NCI-H524 (cell line): Measurements from ENCODE around the gene FOXP4.

Experiments used
- DNase-seq, 2 experiments: peaks; one replicate each; lab custom pipeline; 2025; lab: John Stamatoyannopoulos, UW

Gene FOXP4

DNA sequence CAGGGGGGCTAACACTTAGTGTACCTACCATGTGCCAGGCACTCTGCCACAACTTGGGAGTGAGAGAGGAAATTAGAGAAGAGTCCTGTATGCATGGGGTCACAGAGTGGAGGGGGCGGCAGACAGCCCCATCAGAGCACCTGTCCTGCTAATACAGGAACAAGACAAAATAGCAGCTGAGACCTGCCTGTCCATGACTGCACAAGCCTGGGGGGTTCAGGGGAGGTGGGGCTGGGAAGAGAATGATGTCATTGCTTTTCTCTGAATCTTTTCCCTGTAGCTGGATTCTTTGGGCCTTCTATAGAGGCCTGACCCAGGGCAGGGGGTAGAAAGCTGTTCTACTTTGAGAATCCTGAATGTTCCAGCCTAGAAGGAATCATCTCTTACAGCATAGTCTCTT lies 37.4 kb downstream of the FOXP4 start:
- DNase-seq: no peak

DNA sequence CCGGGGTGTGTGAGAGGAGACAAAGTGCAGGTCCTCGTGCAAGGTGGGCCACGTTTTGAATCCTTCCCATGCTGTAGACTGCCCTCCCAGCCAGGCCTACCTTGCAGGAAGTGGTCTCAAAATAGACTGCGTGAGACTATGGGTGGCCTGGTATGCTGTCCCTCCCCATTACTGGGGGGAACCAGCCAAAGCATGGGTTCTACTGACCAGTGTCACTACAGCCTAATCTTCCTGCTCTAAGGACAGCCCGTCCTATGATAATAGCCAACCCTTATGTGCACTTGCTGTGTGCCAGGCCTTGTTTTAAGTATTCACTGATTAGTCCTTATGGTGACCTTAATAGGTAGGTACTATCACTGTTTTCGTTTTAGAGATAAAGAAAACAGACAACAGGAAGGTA lies 38.0 kb downstream of the FOXP4 start:
- DNase-seq: no peak

DNA sequence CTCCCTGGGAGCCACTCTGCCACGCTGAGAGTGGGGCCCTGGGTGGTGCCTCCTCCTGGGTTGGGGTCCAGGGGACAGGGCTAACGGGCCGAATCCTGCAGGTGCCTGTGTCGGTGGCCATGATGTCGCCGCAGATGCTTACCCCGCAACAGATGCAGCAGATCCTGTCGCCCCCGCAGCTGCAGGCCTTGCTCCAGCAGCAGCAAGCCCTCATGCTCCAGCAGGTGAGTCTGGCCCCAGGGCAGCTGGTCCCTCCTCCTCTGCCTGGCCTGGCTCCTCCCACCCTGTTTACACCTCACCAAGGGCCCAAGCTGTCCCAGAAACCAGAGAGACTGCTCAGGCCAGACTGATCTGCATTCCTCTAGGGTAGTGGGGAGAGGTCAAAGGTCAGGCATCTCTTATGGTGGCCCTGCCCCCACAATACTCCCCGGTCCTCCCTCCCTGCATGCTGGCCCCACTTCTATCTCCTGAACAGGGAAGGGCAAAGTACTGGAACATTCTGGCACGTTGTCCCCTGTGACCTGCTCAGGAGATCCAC lies 38.6 kb downstream of the FOXP4 start:
- peak in 1 of 2 experiments; percentile 39 for DNase-seq

DNA sequence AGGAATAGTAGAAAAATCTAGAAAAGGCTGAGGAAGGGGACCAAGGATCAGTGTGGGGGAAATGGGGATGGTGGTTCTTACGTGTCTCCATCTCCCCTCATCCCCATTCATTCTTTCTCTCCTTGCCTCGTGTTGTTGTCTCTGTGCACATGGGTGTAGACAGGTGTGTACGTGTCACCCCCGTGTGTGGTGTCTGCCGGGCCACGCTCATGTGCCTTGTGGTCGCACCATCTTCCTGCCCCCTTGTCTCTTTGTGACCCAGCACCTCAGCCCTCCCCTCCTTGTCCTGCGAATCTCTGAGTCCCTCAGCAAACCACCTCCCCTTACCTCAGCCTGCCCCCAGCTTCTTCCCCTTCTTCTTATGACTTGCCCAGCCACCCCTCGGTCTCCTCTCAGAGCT lies 39.4 kb downstream of the FOXP4 start:
- no peak for DNase-seq

DNA sequence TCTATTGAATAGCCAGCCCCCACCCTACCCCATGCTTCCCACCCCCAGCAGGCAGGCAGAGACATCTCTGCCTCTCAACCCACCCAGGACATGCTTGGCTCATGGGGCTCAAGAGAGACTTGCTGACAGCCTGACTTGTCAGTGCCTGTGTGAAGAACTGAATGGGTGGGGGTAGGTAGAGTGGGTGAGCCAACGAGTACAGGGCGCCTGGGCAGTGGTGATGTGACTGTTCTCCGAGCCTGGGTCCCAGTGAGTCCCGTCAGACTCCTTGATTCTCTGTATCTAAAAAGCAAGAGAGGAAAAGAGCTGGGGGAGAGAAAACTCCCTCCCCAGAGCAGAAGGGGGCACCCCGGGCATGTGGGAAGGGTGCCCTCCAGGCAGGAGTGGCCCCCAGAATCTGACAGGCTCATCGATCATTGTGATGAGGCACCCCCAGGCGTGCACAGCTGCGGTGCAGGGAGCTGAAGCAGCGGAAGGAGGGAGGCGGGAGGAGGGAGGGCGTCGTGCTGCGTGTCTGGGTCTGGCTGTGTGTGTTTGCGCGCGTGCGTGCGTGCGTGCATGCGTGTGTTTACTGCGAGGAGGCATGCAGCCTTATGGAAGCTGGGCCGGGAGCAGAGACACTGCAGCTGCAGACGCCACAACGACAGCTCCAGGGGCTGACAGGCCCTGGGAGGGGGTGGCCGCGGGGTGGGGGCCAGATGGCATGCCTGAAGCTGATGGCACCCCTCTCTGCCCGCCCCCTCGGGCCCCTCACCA lies 40.2 kb downstream of the FOXP4 start:
- DNase-seq: peak; percentile 50 to 76

DNA sequence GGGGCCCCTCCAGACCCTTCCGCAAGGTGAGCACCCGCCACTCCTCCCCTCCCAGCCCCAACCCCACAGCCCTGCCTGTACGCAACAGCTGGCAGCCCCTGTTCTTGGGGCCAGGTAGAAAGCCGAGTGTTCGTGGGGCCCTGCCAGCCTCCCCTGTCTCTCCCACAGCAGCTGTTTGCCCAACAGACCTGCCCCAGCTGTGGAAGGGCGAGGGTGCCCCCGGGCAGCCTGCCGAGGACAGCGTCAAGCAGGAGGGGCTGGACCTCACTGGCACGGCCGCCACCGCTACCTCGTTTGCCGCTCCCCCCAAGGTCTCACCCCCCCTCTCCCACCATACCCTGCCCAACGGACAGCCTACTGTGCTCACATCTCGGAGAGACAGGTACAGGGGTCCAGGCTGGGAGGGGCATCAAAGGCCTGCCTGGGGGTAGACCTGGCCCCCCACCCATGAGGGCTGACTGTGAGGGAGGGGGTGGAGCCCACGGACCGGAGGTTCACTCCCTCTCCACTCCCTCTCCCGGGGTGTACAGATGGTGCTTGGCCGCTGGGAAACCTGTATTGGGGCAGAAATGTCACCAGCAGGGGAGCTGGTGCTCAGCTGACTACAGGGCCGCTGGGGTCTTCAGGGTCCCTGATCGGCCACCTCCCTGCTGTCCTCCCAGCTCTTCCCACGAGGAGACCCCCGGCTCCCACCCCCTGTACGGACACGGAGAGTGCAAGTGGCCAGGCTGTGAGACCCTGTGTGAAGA lies 41.1 kb downstream of the FOXP4 start:
- DNase-seq: peak; percentile 70 to 84

DNA sequence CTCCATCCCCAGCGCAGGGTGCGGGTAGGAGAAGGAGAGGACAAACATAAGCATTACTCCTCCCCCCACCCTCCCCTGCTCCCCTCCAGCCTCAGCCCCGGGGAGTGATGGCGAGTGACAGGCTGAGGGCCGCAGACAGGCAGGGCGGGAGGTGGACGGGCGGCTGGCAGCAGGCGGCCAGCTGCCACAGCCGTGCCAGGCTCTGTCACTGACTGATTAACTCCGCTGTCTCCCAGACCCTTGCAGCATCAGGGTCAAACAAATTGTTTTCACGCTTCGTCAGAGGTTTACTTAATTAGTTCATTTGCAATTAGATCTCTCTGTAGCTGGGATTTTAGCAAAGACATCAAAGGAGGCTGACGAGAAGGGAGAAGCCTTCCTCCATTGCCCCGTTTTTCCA lies 41.9 kb downstream of the FOXP4 start:
- DNase-seq: peak in 1 of 2 experiments; percentile 47

DNA sequence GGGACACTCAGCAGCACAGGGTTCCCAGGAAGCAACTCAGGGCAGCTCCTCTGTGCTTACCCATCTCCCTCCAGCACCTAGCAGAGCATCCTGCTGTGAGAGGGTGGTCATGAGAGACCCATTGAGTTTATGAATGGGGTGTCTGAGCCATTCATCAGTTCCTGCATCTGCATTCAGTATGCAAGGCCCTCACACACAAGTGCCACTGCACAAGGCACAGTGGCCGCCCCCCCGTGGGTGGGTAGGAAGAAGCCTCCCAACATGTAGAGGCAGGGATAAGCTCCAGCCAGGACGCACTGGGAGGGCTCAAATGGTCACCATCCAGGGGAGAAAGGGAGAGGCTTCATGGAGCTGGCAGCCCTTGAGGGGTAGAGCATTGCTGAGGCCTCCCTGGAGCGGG lies 43.0 kb downstream of the FOXP4 start:
- DNase-seq: no peak

DNA sequence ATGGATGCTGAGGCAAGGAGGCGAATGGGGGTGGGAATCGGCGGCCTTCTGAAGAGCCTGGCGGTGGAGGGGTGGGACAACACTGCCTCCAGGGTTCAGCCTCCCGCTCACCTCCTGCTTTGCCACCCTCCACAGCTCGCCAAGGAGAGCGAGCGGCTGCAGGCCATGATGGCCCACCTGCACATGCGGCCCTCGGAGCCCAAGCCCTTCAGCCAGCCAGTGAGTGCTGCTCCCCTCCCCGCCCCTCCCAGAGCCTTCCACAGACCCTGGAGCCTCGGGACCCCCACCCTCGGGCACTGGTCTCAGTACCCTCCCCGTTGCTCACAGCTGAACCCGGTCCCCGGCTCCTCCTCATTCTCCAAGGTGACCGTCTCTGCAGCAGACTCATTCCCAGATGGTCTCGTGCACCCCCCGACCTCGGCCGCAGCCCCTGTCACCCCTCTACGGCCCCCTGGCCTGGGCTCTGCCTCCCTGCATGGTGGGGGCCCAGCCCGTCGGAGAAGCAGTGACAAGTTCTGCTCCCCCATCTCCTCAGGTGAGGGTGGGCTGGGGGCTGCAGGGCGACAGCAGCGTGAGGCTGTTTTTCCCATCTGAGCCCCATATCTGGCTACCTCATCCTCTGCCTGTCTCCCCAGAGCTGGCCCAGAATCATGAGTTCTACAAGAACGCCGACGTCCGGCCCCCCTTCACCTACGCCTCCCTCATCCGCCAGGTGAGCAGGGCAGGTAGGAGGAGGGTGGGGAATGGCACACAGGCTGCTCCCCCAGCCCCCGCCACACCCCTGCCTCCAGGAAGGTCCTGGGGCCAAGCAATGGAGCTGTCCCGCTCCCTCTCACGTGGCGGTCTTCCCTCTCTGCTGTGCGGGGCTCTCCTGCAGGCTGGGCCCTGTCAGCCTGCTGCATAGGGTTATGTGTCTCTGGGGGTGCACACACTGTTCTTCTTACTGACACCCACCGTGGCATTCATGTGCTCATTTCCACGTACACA lies 43.7 kb downstream of the FOXP4 start:
- no peak for DNase-seq

DNA sequence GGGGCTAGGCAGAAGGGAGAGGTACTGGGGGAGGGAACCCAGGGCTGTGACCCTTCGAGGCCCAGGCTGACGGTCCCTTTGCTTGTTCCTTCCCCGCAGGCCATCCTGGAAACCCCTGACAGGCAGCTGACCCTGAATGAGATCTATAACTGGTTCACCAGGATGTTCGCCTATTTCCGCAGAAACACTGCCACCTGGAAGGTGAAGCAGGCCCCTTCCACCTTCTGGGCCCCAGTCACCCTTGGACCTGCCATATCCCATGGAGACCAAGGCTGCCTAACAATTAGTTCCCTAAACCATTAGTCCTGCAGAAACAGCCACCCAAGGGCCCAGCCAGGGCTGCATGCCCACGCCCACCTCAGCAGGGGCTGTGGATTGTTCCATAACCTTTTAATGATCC lies 44.9 kb downstream of the FOXP4 start:
- no peak for DNase-seq

DNA sequence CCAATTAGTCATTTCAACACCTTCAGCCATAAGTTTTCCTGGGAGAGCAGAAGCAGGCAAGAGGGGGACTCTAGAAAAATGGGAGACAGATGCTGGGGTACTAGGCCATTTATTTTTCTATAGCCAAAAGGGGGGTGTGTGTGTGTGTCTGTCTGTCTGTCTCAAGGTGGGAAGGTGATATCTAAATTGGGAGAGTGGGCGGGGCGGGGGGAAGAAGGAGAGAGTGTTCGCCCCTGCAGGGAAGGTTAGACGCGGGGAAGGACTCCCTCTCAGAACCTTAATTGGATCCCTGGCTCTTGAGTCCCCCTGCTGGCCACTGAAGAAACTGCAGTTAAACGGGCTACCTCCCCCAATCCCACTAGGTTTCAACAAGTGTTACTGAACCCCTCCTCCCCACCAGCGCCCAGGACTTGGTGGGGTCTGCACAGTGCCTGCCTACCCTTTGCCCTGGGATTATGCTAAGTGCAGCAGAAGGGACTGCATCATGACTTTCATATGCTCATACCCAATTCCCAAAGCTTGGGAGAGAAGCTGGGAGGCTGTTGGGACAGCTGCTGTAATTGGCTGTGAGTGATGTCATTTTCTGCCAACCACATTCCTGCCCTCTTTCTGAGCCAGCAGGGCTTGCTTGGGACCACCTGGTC lies 45.8 kb downstream of the FOXP4 start:
- peak; percentile 53 to 68 for DNase-seq

DNA sequence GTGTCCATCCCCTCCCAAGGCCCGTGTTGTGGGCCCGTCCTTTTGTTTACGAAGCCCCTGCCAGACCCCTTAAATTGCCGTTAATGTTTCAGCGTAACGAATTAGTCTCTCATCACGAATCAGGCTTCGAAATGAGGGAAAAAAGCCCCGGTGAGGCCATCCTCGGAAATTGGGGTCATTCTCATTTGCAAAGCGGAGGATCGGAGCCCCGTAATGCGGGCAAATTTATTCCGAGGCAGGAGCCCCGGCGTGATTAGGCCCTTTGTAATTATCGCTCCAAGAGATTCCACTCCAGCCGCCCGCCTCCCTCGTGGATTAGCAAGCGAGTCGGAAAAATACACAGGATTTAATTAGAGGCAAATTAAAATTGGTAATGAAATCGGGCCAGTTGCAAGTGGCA lies 47.2 kb downstream of the FOXP4 start:
- DNase-seq: no peak

DNA sequence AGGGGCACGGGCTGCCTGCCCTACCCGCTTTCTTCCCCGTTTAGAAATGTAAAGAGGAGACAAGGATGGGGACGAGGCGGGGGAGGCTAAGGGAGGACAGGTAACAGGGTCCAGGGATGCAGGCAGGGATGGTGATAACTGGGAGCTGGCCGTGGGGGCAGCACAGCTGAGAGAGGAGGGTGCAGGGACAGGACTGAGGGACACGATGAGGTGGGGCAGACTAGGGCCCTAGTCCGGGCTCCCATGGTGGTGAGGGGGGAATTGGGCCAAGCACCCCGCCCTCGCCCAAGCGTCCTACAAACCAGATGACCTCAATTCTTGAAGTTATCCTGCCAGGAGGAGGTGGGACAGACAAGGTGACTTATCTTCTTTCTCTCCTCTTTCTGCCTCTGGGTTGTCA lies 47.7 kb downstream of the FOXP4 start:
- no peak for DNase-seq

DNA sequence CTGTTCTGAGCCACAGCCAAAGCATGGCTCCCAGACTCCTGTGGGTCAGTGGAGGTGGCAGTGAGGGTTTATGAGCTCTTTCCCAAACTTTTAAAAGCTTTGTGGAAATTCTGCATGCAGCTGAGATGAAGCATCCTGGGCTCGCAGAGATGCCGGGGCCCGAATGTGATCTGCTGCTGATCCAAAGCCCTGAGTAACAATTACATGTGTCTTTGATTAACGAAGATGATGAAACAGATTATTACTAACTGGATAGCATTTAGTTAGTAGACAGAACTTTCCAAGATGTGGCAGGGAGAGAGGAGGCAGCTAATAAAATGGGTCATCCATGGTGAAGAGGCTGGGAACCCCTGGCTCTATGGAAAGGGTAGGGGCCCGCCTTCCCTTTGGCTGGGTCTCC lies 48.1 kb downstream of the FOXP4 start:
- no peak for DNase-seq

DNA sequence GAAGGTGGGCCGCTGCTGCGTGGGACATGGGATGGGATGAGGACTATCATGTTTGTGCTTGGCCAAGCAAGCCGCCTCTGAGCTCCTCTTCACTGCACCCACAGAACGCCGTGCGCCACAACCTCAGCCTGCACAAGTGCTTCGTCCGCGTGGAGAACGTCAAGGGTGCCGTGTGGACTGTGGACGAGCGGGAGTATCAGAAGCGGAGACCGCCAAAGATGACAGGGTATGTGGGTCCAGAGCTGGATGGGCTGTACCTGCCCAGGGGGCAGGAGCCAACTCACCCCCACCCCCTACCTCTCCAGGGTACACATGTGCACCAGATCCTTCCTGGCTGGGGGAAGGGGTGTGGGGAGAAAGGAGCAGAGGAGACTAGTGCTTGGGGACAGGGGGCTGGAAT lies 48.6 kb downstream of the FOXP4 start:
- DNase-seq: no peak

DNA sequence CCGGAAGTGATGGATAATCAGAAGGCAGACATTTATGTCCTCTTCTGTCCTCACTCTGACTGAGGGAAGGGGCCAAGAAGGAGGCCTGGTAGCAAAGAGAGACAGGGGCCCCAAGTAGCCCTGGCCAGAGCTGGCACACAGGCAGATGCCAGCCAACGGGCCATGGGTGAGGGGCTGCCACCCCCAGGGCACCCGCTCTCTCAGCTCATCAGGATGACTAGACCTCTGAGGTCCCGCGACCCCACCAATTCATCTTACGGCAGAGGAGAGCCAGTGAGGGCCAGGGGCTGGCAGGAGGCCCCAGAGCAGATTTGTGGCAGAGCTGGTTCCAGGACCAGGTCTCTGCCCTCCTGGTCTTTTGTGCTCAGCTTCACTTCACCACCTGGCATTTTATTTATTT lies 49.0 kb downstream of the FOXP4 start:
- no peak for DNase-seq

DNA sequence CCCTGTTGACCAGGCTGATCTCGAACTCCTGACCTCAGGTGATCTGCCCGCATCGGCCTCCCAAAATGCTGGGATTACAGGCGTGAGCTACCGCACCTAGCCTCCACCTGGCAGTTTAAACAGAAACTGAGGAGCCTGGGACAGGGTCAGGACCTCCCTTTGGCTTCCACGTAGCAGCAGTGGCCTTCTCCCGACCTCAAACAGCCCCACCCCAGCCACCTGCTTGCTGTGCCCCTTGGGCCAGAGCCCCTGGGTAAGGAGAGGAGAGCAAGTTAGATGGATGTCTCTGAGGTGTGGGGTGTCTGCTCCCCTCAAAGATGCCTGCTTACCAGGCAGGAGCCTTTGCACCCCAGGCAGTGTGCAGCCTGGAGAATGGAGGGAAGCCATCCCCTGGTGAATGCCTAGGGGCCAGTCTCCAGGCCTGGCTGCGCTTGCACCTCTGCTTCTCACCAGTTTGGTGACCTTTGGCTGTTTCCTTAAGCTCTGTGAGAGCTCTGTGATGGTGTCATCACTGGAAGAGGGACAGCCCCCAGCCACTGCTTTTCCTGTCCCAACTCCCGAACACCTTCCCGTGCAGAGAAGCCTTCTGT lies 50.0 kb downstream of the FOXP4 start:
- no peak for DNase-seq

DNA sequence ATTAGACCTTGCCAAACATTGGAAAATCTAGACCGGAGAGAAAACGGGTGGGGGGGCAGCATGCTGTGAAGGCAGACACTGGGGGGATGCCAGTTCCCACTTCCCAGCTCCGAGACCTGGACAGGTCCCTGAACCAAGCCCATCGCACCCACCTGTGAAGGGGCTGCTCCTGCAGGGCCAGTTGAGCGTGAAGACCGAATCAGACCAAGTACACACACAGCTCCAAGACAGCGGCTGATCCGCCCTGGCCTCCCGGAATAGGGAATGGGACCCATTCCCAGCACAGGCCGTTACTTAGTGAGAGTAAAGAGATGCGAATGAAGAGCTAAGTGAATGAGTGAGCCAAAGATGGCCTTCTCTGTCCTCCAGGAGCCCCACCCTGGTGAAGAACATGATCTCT lies 50.6 kb downstream of the FOXP4 start:
- no peak for DNase-seq

DNA sequence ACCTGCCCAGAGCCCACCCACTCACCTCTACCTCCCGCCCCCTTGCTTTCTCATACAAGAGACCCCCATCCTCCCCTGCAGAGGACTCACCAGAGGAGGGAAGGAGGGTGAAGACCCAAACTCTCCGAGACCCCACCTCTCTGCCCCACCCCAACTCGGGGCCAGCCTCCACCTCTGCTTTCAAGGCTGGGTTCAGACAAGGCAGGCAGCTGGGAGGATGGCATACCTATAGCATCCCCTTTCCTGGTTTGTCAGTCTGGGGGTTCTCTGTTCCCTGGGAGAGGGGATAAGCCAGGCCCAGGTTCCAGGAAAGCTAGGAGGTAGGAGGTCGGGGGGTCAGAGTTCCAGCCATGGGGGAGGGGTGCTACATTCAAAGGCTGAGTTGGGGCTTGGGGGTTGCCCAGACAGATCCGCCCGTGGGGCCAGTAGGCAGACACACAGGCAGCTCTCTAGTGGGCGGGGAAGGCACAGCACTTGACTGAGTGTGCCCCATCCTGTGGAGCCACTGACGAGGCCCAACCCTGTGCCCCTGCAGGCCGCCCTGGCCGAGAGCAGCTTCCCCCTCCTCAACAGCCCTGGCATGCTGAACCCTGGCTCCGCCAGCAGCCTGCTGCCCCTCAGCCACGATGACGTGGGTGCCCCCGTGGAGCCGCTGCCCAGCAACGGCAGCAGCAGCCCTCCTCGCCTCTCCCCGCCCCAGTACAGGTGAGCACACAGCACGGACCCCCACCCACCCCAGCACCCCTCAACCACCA lies 51.2 kb downstream of the FOXP4 start:
- no peak for DNase-seq

DNA sequence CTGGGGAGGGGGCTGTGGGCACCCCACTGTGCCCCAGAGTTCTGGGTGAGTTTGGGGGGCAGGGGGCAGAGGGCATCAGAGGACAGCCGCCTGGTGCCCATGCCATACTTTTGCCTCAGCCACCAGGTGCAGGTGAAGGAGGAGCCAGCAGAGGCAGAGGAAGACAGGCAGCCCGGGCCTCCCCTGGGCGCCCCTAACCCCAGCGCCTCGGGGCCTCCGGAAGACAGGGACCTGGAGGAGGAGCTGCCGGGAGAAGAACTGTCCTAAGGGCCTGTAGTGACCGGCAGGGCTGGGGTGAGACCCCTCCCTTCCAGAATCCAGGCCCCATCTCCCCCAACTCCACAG lies 52.5 kb downstream of the FOXP4 start:
- no peak for DNase-seq
